Superior temporal gyrus (tissue), 1 donor: ENCODE measurements around the gene CAV3.

Source experiments
- DNase-seq: peaks from one replicate; pipeline ENCODE4 v3.0.0-alpha.2; 2016; ENCODE audit errors: extremely low spot score

CAV3 gene

DNA sequence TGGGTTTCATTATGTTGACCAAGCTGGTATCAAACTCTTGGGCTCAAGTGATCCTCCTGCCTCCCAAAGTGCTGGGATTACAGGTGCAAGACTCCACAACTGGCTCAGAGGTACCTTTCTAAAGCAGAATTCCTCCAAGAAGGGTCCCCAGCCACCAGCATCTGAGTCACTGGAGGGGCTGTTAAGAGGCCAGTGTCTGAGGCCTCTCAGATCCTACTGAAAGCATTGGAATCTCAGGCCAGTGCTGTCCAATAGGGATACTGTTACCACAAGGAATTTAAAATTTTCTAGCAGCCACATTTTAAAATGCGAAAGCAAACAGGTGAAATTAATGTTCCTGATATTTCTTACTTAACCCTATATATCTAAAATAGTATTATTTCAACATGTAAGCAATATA, 1.3 kb downstream of the CAV3 start:
- DNase-seq: no peak

DNA sequence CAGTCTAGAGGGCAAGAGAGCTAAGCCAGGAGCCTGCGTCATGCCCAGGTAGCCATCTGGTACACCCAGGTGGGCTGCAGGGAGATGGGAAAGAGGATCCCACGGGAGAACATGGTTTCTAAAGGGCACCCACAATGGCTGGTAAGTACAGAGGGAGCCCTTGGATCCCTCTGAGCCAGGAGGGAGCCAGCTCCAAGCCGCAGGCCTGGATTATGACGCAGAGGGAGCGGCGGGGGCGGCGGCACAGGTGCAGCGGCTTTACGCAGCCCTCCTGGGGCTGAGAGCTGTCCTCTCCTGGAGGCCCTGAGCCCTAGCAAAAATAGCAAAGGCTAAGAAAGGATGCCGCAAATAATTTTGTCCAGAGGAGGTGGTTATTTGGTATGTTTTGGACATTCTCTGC, 2.8 kb downstream of the CAV3 start:
- no peak for DNase-seq

DNA sequence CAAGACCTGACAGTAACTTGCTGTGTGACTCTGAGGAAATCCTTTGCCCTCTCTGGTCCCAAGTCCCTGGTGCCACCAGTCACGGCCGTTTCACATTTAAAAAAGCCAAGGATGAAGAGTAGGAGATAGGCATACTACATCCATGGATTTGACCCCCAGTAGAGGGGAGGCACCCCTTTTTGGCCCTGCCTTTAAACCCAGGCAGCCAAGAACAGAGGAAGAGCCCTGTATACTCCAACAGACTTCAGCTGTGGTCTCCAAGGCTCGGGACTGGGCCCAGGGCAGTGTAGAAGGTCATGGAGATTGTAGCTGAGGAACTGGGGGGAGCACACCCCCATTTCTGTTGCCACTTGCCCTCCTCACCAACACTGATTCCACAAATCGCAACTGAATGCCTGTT, 3.7 kb downstream of the CAV3 start:
- no peak for DNase-seq

DNA sequence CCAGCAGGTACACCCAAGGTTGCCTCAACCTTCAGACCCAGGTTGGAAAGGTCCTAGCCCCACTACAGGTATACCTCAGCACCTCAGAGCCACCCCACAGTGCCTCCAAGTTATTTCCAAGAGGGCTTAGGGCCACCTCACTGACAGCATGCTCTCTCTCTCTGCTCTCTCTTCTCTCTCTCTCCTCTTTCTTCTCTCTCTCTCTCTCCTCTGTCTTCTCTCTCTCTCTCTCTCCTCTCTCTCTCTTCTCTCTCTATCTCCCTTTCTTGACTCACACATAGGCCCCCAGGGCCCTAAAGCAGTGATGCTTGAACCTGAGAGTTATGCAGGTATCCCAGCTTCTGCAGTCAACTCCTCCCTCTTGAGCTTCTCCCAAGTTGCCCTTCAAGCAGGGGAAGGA, 4.2 kb downstream of the CAV3 start:
- DNase-seq: no peak

DNA sequence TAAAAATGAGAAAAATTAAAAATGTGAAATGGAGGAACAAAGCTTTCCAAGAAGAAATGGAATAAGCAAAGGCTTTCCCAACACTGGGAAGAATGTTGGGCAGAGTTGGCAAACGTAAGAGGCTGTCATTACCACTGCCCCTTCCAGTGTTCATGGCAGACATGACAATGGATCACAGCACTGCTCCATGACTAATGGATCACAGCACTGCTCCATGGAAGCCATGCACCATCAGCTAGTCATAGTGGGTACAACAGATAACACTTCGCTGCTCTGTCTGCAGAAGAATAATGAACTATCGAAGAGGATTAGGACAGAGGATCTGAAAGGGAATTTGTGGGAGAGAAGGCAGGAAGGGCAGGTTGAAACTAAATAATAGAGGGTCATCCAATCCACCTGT, 5.0 kb downstream of the CAV3 start:
- DNase-seq: no peak

DNA sequence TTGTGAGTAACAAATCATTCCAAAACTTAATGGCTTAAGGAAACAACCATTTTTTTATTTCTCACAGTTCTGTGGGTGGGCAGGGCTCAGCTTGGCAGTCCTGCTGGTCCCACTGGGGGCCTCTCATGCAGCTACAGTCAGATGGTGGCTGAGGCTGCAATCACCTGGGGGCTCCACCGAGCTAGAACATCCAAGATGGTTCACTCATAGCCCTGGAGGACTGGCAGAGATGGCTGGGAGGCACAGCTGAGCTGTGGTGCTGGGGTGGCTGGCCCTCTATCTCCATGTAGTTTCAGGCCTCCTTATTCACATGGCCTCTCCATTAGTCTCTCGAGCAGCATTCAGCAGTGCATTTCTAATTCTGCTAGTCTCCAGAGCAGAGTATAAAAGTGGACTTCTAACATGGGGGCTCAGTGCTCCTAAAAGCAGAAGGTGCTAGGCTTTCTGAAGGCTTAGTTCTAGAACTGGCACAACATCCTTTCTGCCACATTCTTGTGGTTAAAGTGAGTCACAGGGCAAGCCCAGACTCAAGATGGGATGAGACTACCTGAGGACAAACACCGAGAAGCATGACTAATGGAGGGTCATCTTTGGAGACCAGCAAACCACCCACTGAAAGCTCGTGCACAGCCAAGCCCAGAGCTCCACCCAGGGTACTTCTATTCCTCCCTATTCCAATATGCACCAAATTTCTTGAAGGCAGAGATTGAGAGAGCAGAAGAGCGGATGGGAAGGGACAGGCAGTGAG, 6.3 kb downstream of the CAV3 start:
- no peak for DNase-seq

DNA sequence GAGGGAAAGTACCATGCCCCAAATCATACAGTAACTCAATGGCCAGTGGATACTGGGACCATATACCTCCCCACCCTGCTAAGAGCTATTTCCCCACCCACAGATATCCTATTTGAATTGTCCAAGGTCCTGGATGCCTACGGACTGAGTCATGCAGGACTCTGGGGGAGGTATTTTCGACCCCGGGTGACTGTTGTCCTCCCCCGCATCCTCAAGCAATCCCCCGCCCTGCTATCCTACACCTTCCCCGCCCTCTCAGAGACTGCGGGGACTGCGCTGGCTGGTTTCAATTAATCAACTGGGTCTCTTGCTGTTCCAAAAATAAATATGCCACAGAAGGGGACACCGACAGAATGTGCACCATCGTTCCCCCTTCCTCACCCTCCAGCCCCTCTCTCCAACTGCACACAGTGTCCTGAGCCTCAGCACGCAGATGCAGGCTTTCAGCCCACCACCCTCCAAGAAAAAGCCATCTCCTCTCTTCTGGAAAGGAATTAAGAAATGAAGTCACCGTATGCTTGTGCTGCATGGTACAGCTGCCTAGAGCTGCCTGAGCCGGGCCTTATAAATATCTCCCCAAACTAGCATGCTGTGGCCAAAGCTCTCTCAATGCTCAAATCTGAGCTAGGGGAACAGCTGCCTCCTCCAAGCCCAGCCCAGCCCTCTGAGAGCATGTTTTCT, 8.1 kb downstream of the CAV3 start:
- DNase-seq: no peak

DNA sequence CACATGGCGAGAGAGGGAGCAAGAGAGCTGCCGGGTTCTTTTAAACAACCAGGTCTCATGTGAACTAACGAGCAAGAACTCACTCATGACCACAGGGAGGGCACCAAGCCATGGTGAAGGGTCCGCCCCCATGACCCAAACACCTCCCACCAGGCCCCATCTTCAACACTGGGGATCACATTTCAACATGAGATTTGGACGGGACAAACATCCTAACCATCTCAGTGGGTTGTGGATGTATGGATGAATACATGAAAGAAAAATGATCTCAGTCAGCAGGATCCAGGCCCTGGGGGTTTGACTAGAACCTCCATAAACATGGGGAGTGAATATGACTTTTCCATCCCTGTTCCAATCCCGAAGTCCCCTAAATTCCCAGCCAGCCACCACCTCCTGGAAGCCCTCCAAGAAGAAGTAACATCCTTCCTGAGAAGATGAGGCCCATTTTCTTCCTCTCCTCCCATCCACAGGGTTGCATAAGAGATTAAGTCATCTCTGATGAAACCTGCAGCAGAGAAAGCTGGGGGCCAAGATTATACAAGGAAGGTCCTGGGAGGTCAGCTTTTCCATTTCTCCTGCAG, 9.5 kb downstream of the CAV3 start:
- no peak for DNase-seq

DNA sequence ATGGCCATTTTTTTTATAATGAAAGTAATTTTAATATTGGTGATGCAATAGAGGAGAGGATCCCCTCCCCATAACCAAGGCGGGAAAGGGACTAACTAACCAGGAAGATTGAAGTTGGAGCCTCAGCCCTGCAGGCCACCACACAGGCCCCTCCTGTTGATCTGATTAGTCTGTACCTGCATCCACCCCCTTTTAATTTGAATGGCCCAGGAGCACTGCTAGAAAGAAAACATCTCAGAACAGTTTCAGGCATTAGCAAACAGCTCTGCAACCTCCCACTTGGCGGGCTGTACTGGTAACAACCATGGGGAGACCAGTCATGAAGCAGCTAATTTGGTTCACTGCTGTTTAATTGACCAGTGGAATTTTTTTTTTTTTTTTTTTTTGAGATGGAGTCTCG, 10.3 kb downstream of the CAV3 start:
- DNase-seq: no peak

DNA sequence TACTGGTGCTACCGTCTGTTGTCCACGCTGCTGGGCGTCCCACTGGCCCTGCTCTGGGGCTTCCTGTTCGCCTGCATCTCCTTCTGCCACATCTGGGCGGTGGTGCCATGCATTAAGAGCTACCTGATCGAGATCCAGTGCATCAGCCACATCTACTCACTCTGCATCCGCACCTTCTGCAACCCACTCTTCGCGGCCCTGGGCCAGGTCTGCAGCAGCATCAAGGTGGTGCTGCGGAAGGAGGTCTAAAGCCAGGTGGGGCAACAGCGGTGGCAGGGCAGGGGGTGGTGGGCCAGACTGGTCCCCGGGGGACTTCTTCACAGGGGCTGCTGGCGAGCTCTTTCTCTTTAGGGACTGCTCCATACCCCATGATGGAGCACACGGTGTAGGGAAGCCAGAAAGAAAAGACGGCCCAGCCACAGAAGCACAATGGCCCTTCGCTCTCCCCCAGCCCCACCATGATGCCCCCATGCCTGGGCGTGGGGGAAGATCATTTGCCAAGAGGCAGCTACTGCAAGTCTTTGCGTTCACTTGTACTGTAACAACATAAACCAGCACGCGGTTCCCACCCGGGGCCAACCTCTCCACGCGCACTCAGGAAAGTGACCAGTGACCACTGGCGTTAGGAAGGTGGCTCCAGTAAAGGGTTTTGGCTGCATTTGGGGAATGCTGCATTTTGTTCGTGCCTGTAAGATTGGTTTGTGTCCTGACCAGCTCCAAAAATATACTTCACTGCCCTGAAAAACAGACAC, 12.2 kb downstream of the CAV3 start:
- DNase-seq: no peak

DNA sequence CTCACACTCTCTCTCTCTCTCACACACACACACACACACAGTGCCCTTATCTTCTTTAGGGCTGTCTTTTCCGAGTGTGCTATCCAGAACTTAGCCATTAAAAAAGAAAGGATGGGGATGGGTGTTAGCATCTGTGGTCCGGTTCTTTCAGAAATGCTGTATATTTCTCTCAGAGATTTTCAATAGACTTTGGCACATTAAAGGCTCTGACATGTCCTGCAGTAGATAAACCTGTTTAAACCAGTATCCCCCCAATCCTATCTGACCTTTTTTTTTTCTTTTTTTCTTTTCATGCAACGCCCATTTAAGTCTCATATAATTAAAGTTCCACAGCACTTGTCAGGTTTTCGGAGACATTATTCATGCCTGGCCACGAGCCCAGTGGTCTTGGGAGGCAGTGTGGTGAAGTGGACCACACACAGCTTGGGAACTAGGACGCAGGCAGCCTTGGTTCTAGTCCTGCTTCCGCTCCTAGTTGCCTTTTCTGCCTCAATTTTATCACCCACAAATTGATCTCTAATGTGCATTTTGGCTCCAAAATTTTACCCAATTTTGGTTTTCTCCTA, 13.3 kb downstream of the CAV3 start:
- no peak for DNase-seq

DNA sequence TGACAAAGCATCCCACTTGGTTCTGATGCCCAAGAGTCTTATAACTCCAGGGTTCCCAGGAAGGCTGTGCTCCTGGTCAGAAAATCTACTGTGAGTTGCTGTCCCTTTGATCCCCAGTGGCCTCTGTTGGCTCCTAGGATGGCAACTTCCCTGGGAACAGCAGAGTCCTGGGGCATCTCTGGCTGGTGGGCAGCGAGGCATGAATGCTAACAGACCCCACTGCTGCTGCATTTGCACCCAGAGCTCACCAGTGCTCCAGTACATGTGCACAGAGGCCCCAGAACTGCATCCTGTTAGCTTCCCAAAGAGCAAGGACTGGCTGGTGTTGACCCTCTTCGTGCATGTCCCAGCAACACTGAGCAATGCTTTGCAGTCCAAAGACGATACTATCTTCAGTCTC, 15.7 kb downstream of the CAV3 start:
- no peak for DNase-seq

DNA sequence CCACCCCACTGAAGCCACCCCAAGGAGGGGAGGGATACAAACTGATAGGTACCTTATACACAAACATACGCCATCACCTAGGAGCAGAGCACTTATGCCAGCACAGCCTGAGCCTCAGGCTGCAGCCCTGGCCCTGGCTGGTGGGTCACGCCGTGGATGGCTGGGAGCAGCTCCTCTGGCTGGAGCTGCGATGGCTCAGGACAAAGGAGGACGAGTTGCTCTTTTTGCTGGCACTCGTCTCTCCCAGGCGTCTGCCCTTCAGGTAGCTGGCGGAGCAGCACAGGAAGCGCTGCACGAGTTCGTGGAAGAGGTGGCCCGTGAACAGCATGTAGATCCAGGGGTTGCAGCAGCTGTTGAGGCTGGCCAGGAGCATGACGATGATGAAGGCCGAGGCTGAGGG, 19.2 kb downstream of the CAV3 start:
- DNase-seq: no peak

DNA sequence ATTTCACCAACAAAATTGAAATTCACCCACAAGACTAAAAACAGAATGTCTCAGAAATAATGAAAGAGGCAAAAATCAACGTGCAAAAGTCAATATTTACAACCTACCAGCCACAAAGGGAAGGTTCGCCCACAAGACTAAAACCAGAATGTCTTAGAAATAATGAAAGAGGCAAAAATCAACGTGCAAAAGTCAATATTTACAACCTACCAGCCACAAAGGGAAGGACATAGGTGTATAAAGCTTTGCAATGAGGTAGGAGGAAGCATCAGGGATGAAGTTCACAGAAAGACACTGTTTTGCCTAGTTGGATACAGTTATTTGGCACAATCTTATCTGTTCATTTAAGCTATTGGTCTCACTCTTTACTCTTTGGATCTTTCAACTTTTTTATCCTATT, 21.5 kb downstream of the CAV3 start:
- DNase-seq: no peak

DNA sequence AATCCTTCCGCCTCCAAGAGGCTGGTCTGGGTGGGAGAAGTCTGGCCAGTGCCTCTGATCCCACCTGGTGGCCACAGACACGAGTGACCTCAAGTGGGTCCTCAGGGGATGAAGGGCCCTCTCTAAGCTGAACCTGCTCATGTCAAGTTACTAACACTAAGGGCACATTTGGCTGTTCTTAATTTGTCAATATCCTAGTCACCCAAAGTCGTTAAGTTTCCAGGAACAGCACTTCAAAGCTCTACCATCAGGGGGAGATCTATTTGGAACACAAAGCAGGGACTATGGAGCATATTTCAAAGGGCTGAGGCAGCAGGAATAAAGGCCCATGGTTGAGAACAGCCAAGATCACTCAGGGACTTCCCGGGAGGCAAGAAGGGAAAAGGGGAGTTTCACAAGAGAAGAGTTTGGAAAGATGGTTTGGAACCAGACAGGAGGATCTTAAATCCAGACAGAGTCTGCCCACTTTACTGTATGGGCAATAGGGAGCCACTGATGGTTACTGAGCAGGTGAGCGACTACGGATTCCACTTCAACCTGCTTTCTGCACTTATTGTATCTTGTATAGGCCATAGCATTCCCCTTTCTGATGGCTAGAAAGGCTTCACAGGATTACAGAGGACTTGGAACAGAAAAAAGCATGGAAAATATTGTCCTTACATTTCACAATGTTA, 22.1 kb downstream of the CAV3 start:
- no peak for DNase-seq

DNA sequence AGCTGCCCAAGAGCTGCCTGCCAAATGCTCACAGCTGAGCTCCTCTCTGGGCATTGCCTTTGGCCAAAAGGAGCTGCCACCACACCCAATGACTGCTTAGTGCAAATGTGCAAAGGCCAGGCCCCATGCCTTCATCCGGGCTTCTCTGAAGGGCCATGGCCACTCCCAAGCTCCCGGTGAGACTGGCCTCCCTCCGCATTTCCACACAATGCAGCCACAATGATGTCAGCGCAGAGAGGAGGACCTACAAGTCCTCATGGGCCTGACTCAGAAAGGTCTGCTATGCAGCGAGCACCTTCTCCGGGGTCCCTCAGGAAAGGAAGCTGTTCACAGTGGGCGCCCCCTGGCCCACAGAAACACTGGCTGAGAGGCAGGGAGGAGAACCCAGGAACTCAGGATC, 23.1 kb downstream of the CAV3 start:
- DNase-seq: no peak

DNA sequence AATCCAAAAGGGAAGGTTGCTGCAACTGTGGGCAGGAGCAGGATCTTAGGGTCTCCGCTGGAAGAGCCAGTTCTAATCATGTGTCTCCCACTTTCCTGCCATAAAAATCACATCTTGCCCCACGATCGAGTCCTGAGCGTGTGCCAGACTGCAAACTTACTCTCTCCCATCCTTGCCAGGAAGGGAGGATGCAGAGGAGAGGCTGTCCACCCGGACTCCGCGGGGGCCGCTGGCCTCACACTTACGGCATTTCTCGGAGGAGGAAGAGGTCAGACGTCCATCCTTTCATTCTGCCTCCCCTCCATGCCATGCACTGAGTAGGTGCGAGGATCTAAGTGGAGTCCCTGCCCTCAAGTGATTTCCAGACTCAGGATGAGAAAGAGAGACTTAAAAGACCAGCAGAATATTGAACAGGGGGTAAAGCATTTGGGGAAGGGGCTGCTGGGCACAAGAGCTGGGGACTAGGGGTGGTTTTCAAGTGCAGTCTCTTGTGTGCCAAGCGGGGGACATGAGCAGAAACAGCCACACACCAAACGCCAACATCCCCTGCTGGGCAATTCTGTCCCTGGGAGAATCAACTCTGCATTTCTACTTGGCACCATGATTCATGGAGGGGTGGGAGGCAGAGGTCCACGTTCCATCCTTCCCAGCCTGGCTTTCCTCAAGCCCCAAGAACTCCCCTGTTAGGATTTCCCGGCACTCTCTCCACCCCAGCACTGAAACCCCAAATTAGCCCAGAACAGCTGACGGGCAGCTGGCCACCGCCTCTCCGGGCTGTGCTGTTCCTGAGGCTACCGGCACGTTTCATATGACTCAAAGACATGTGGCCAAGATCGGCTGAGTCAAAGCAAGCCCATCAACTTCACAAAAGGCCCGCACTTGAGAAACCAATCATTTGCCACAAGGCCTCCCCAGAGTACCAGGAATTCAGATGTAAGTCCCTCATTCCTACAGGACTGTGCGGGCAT, 24.2 kb downstream of the CAV3 start:
- no peak for DNase-seq

DNA sequence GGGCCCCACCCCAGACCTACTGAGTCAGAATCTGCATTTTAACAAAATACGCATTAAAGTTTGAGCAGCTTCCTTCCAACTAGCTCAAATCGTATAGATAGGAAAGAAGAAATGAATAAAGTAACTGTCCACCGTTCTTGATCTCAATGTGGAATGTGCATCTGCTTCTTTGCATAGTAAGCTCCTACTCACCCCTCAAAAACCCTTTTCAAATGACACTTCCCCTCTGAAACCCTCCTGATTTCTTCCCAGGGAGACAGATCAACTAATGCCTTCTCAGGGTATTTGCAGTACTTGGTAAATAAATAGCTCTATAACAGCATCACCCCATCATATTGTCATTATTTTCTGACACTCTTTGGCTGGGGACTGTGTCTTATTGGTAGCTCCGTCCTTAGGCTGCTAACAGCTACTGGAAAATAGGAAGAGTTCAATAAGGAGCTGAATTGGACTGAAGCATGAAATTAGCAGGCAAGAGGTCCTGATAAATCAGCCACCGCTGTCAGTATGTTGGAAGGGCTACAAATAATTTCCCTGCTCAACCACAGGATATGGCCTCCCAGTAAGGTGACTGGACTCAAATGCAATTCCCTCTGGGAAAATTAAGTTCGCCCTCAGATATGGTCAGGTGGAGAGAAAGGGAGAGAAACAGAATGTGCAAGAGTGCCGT, 25.6 kb downstream of the CAV3 start:
- no peak for DNase-seq

DNA sequence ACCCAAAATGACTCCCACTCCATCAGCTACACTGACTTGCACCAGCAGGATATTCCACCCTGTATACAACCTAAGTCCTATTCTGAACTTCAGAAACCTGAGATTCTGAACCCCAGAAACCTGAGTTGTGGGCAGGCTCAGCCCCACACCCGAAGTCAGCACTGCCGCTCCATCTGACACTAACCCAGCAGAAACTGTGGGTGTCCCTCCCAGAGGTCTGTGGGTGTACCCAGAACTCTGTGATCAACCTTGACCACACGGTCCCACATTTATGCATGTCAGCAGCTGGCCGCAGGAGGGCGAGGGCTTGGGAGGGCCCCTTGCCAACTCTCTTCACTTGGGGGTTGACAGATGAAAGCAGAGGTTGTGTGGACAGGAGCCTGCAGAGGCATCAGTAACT, 26.5 kb downstream of the CAV3 start:
- DNase-seq: no peak

DNA sequence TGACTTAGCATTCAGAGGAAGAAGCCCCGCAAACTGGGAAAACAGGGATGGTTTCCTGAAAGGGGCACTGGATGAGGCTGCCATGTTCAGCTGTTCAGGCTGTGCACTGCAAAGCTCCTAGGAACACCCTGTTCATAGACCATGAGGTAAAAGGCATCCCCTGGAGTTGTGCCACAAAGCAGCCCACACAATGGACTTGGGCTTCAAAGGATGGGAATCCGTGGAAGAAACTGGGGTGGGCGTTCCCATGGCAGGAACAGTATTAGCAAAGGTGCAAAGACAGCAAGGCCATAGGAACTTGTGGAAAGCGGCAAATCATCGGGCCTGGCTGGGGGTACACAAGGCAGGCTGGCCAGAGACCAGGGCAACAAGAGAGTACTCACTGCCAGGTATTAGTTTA, 26.9 kb downstream of the CAV3 start:
- no peak for DNase-seq
